Endothelial cell of umbilical vein (primary cell): Measurements from ENCODE around the gene ABHD5.

Source experiments
- CTCF ChIP-seq, 2 donors: IDR thresholded peaks; 1 replicate in 1 of 2; 2 replicates in 1 of 2; pipeline ENCODE4 v1.5.1; 2011; ENCODE audit warnings: low read length in 2 of 2, mild to moderate bottlenecking in 2 of 2, moderate library complexity in 2 of 2, control low read depth in 1 of 2, inconsistent platforms in 1 of 2, low read depth in 1 of 2; ENCODE audit not compliant: insufficient read depth in 1 of 2; ENCODE audit errors: extremely low read depth in 1 of 2
- EZH2 ChIP-seq: IDR thresholded peaks from 2 replicates; pipeline ENCODE4 v1.6.1; 2012; ENCODE audit warnings: borderline replicate concordance, low read depth, mild to moderate bottlenecking, moderate library complexity, low read length, inconsistent platforms; ENCODE audit not compliant: severe bottlenecking
- FOS ChIP-seq: IDR thresholded peaks from 2 replicates; pipeline ENCODE4 v1.6.1; 2011; ENCODE audit warnings: mild to moderate bottlenecking, low read length, moderate library complexity, borderline replicate concordance; ENCODE audit not compliant: insufficient read depth
- JUN ChIP-seq: IDR thresholded peaks from 2 replicates; pipeline ENCODE4 v1.6.1; 2011; ENCODE audit warnings: borderline replicate concordance, low read depth; ENCODE audit not compliant: insufficient read length, insufficient read depth
- MAX ChIP-seq: IDR thresholded peaks from 2 replicates; pipeline ENCODE4 v1.6.1; 2011; ENCODE audit not compliant: insufficient read depth, insufficient read length
- MYC ChIP-seq: IDR thresholded peaks from one replicate; pipeline ENCODE4 v1.6.1; 2011; ENCODE audit warnings: mild to moderate bottlenecking, low read depth, low read length
- POLR2A ChIP-seq: IDR thresholded peaks from 2 replicates; pipeline ENCODE4 v1.6.1; 2012; ENCODE audit warnings: low read depth, mild to moderate bottlenecking, control low read depth, low read length
- POLR2AphosphoS5 ChIP-seq: IDR thresholded peaks from 2 replicates; pipeline ENCODE4 v1.6.1; 2012; ENCODE audit warnings: low read depth, mild to moderate bottlenecking, control low read depth, low read length, moderate library complexity; ENCODE audit not compliant: insufficient read depth

GRCh38 chr3:43685921-43686320, 4.8 kb upstream of the ABHD5 start:
- no peak for TF ChIP-seq EZH2
- no peak for TF ChIP-seq CTCF (IDR thresholded peaks at IDR 0.05; ENCODE audit: extremely low read depth in 1 of 2, insufficient read depth in 1 of 2, low read depth in 1 of 2, low read length in 2 of 2)
- no peak for TF ChIP-seq POLR2AphosphoS5
- no peak for TF ChIP-seq POLR2A
- TF ChIP-seq MYC, result no peak
- no peak for TF ChIP-seq MAX
- TF ChIP-seq JUN, result no peak
- TF ChIP-seq FOS, result no peak
